Lung (tissue), 12 donors: ENCODE measurements around the gene SOX30. TPM values are rescaled to one million over a fixed set of nuclear protein-coding genes. Genes with fewer than 3 reads are reported as not detected.

ENCODE experiments used
- ATAC-seq: fragments of 200-7000 bp; cut with Tn5 transposase; one replicate; pipeline ENCODE4 v1.9.1; 2020; ENCODE audit warnings: moderate number of reproducible peaks; ENCODE audit not compliant: insufficient read depth, low FRiP score
- DNase-seq, 3 donors: peaks; one replicate each; pipeline ENCODE4 v3.0.0-alpha.2; 2013 to 2017
- H3K27ac ChIP-seq, 2 donors: one replicate each; pipeline ENCODE4 v1.5.1; 2013; ENCODE audit warnings: mild to moderate bottlenecking in 2 of 2, moderate library complexity in 2 of 2, control low read depth in 1 of 2, inconsistent platforms in 1 of 2, low read depth in 1 of 2, low read length in 1 of 2
- H3K27me3 ChIP-seq, 3 donors: one replicate each; pipeline ENCODE4 v1.5.1; 2013; ENCODE audit warnings: low read length in 2 of 3; ENCODE audit not compliant: control insufficient read depth in 3 of 3, insufficient read depth in 3 of 3
- H3K36me3 ChIP-seq, 4 donors: one replicate each; pipeline ENCODE4 v1.5.1; 2013; ENCODE audit warnings: low read length in 4 of 4, mild to moderate bottlenecking in 1 of 4, moderate library complexity in 1 of 4; ENCODE audit not compliant: control insufficient read depth in 4 of 4, insufficient read depth in 4 of 4
- H3K4me1 ChIP-seq, 5 donors: one replicate each; pipeline ENCODE4 v1.5.1; 2013; ENCODE audit warnings: low read length in 5 of 5, mild to moderate bottlenecking in 2 of 5, moderate library complexity in 1 of 5; ENCODE audit not compliant: control insufficient read depth in 5 of 5, insufficient read depth in 5 of 5
- H3K4me3 ChIP-seq: one replicate; pipeline ENCODE4 v1.5.1; 2013; ENCODE audit warnings: mild to moderate bottlenecking, control low read depth, moderate library complexity
- H3K9ac ChIP-seq, 2 donors: one replicate each; pipeline ENCODE4 v1.5.1; 2013; ENCODE audit warnings: low read length in 2 of 2, control low read depth in 1 of 2; ENCODE audit not compliant: insufficient read depth in 1 of 2
- H3K9me3 ChIP-seq, 4 donors: one replicate each; pipeline ENCODE4 v1.5.1; 2013; ENCODE audit warnings: low read length in 3 of 4, mild to moderate bottlenecking in 1 of 4, moderate library complexity in 1 of 4; ENCODE audit not compliant: control insufficient read depth in 4 of 4, insufficient read depth in 3 of 4
- WGBS, 2 donors: extraction: QIAGEN DNeasy Blood & Tissue Kit; methylation state at CpG; one replicate each; pipeline ENCODE4 v1.1.7; 2013; 5-methylcytosine and 5-hydroxymethylcytosine counted together
- polyA plus RNA-seq, 2 donors: library from polyadenylated mRNA; stranded (reverse); fragments of 200-250 nt; gene quantifications; one replicate each; pipeline ENCODE4 v1.2.1, GENCODE V29; 2013
- total RNA-seq, 2 donors: library from RNA; depleted of rRNA in 1 of 2; stranded (reverse); fragments of >200 nt in 1 of 2; gene quantifications; one replicate each; pipeline ENCODE4 v1.2.1, GENCODE V29; 2014 to 2021
- TF ChIP-seq, protein P1 (sequence below): IDR thresholded peaks from 2 replicates; pipeline ENCODE4 v1.5.1; 2012; ENCODE audit warnings: mild to moderate bottlenecking; ENCODE audit errors: control extremely low read depth, extremely low read depth
- donor health status: control.
- donor health status: control.
- donor health status: Bipolar disorder and iron deficiency.
- donor health status: healthy.
- donor health status: DM: yes; HTN: yes; CAD: no.

The SOX30 gene
- total and polyA plus RNA-seq, 4 donors, result 0.06 to 0.43 (median 0.07) TPM; not detected in 1

DNA sequence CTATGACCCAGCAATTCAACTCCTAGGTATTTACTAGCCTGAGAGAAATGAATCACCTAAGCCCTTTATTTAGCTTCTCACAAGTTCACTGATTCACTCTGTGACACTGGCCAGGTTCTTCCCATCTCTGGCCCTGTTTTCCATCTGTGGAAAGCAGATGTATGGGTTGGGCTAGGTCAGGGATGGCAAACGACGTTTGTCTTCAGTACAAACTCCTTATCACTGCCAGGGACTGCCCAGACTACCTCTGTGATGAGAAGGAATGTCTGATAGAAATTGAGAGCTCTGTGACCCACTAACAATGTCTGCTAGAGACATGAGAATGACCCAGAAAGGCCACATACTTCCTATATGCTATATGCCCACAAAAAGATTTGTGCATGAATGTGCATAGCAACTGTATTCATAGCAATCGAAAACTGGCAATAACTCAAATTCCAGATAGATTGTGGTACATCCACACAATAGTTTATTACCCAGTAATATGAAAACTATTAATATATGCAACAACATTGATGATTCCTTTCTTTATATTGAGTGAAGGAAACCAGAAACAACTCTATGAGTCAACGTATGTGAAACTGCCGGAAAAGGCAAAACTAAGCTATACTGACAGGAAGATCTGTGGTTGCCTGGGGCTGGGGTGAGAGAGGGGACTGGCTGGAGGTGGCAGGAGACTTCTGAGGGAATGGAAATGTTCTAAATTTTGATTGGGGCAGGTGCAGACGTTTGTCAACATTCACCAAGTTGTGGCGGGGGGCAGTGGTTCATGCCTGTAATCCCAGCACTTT is 44.7 kb downstream of the SOX30 start:
- Histone ChIP-seq H3K4me1 (peaks cover 0 to 4% (median 0%) of the 10 kb centered on the region in 5 donors), H3K27ac (no peak overlapping the region), H3K9ac (no peak overlapping the region), H3K36me3 (no peaks in the 10 kb centered on the region), H3K4me3 (no peak overlapping the region), H3K27me3 (no peaks in the 10 kb centered on the region), H3K9me3 (no peaks in the 10 kb centered on the region)
- DNase-seq (no peak), ATAC-seq (no peak)
- TF ChIP-seq, protein P1, sequence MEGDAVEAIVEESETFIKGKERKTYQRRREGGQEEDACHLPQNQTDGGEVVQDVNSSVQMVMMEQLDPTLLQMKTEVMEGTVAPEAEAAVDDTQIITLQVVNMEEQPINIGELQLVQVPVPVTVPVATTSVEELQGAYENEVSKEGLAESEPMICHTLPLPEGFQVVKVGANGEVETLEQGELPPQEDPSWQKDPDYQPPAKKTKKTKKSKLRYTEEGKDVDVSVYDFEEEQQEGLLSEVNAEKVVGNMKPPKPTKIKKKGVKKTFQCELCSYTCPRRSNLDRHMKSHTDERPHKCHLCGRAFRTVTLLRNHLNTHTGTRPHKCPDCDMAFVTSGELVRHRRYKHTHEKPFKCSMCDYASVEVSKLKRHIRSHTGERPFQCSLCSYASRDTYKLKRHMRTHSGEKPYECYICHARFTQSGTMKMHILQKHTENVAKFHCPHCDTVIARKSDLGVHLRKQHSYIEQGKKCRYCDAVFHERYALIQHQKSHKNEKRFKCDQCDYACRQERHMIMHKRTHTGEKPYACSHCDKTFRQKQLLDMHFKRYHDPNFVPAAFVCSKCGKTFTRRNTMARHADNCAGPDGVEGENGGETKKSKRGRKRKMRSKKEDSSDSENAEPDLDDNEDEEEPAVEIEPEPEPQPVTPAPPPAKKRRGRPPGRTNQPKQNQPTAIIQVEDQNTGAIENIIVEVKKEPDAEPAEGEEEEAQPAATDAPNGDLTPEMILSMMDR, result no peak
- 65 to 68% methylated on average over 7 of the region's 7 CpGs for WGBS, 2 donors

DNA sequence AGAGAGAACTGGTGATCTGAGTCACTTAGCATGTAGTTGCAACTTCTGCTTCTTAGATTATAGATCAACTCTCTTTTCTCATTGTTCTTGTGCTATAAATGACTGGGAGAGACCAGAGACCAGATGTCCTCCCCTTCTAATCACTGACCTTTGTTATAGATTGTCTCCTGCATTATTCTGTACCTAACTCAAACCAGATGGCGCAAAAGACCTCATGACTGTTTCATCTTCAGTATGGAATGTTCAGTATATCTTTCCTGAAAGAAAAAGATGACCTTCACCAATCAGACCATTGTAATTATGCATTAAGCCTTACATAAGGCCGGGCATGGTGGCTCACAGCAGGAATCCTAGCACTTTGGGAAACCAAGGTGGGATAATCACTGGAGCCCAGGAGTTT is 46.2 kb downstream of the SOX30 start:
- TF ChIP-seq, protein P1, result no peak
- WGBS, 2 donors, result 95 to 96% methylated on average over 2 of the region's 2 CpGs
- DNase-seq (no peak), ATAC-seq (no peak)
- Histone ChIP-seq H3K9me3 (no peaks in the 10 kb centered on the region), H3K9ac (no peak overlapping the region), H3K27me3 (no peaks in the 10 kb centered on the region), H3K4me3 (no peak overlapping the region), H3K4me1 (no peaks in the 10 kb centered on the region), H3K36me3 (no peaks in the 10 kb centered on the region), H3K27ac (no peak overlapping the region)

DNA sequence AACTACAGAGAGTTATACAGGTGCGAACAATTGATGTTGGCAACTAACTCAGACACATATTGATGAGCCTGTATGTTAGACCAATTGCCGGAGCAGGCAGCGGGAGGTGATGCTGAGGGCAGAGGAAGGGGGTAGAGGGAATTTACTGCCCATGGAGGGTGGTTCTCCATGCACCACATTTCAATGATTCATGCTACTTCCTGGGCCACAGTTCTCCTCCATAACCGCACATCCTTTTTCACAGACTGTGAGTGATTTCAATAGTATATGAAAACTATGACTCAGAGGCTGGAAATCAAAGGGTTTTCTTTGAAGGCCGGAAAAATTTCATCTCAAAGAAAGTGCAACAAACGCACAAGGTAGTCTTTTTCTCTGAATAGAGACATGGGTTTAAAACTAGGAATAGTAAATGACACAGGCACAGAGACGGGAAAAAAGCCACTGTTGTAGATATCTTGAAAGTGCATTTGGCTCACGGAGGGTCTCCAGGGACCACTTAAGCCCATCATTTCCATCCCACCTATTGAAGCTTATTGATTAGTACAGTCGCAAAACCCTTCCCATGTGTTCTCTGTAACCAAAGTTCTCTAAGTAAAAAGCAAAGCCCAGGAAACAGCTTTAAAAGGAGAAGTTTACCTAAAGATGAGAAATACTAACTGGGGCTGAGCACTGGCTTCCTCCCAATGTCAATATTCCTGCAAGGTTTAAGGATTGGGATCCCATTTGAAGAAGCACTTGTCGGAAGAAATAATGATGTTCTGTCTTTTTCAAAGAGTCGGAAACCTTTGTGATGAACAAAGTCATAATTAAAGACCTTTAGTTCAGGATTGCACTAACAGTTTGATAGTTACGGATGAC is 48.7 kb downstream of the SOX30 start:
- 73 to 86% methylated on average over 12 of the region's 12 CpGs for WGBS, 2 donors
- H3K27ac ChIP-seq, result no peak overlapping the region
- DNase-seq (no peak), ATAC-seq (no peak)
- no peaks in the 10 kb centered on the region for H3K36me3 ChIP-seq
- H3K27me3 ChIP-seq, result no peaks in the 10 kb centered on the region
- TF ChIP-seq, protein P1, result no peak
- H3K4me3 ChIP-seq, result no peak overlapping the region
- no peaks in the 10 kb centered on the region for H3K4me1 ChIP-seq
- no peak overlapping the region for H3K9ac ChIP-seq
- H3K9me3 ChIP-seq, result no peaks in the 10 kb centered on the region
